ENCODE results near the gene COL25A1.

The COL25A1 gene

DNA sequence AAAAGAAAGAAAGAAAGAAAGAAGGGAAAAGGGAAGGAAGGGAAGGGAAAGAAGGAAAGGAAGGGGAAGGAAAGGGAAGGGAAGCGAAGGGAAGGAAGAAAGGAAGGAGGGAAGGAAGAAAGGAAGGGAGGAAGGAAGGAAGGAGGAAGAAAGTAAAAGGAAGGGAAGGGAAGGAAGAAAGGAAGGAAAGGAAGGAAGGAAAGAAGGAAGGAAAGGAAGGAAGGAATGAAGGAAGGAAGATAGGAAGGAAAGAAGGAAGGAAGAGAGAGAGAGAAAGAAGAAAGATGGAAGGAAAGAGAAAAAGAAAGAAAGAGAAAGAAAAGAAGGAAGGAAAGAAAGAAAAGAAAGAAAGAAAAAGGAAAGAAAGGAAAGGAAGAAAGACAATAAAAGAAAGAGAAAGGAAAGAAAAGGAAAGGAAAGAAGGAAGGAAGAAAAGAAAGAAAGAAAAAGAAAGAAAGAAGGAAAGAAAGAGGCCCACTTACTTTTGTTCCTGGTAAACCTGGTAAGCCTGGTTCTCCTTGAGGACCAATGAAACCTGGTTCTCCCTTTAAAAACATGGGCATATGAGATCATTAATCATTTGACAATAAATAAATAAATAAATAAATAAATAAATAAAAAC lies 433.7 kb downstream of the COL25A1 start:
- DNase-seq (ENCODE audit: low read depth), result no peak
- no peak for TF ChIP-seq CTCF (conservative IDR thresholded peaks at IDR 0.05; ENCODE audit: control insufficient read depth, insufficient read depth, low read depth, low read length)

DNA sequence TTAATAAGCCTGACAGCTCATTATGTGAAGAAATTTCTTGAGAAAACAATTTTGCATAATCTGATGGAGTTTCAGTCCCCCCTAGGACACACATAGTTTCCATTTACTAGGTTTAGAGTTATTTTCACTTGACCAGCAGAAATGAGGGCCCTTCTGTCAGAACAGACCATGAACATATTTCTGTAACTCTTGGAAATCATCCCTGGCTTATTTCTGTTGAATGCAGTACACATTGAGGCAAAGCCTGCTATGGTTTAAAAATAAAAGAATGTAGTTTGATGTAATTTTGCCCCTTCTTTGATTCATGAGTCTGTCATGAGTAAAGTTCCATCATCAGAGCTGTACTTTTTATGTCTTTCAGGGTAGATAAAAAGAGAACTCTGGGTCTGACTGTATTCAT lies 435.0 kb downstream of the COL25A1 start:
- no peak for DNase-seq (ENCODE audit: low read depth)
- TF ChIP-seq CTCF (conservative IDR thresholded peaks at IDR 0.05; ENCODE audit: control insufficient read depth, insufficient read depth, low read depth, low read length), result no peak
- H3K4me3 ChIP-seq (ENCODE audit: control insufficient read depth, low read depth, low read length), result no peak overlapping the region

More for the DNA sequence above, 433.7 kb downstream of the COL25A1 start:
- H3K4me3 ChIP-seq (ENCODE audit: control insufficient read depth, low read depth, low read length), result no peak overlapping the region

DNA sequence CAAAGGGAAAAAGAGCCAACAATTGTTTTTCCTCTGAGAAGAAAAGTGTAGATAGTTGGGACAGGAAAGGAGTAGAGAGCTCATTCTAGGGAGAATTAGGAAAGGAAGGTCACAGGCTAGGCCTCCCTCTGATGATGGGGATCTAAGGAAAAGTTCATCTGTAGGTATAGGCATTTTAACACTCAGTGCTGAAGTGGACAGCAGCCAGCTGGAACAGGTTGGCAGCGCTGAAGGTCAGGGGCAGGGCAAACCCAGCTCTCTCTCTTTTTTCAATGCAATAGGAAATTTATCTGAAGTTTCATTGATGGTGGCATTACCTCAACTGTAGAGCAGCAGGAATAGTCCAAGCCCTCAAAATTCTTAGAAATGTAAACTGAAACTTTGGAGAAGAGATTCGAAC lies 441.1 kb downstream of the COL25A1 start:
- DNase-seq (ENCODE audit: low read depth), result peak; percentile 16
- no peak overlapping the region for H3K4me3 ChIP-seq (ENCODE audit: control insufficient read depth, low read depth, low read length)
- TF ChIP-seq CTCF (conservative IDR thresholded peaks at IDR 0.05; ENCODE audit: control insufficient read depth, insufficient read depth, low read depth, low read length), result no peak

GRCh38 chr4:108854786-108855185 lies 447.7 kb downstream of the COL25A1 start:
- TF ChIP-seq CTCF (conservative IDR thresholded peaks at IDR 0.05; ENCODE audit: control insufficient read depth, insufficient read depth, low read depth, low read length), result no peak

GRCh38 chr4:108852691-108853090 lies 449.8 kb downstream of the COL25A1 start:
- no peak overlapping the region for H3K4me3 ChIP-seq (ENCODE audit: control insufficient read depth, low read depth, low read length)
- no peak for DNase-seq (ENCODE audit: low read depth)
- no peak for TF ChIP-seq CTCF (conservative IDR thresholded peaks at IDR 0.05; ENCODE audit: control insufficient read depth, insufficient read depth, low read depth, low read length)

More at GRCh38 chr4:108854786-108855185, 447.7 kb downstream of the COL25A1 start:
- no peak for DNase-seq (ENCODE audit: low read depth)
- H3K4me3 ChIP-seq (ENCODE audit: control insufficient read depth, low read depth, low read length), result no peak overlapping the region

DNA sequence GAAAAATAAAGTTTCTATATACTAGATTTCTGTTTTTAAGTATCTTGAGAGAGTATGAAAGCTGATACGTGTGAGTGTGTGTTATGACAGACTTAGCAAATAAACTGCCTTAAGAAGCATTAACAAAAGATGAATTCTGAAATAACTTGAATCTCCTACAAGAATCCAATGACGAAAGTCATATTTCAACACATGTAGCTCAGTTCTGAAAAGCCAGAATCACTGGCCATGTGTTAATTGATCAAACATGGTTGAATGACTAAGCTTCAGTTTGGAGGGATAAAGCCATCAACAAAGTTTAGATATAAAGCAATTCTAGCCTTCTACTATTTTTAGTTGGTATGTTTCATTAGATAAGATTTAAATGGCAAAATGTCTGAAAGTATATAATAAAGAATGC lies 451.1 kb downstream of the COL25A1 start:
- no peak for TF ChIP-seq CTCF (conservative IDR thresholded peaks at IDR 0.05; ENCODE audit: control insufficient read depth, insufficient read depth, low read depth, low read length)
- H3K4me3 ChIP-seq (ENCODE audit: control insufficient read depth, low read depth, low read length), result no peak overlapping the region
- DNase-seq (ENCODE audit: low read depth), result peak; percentile 76

DNA sequence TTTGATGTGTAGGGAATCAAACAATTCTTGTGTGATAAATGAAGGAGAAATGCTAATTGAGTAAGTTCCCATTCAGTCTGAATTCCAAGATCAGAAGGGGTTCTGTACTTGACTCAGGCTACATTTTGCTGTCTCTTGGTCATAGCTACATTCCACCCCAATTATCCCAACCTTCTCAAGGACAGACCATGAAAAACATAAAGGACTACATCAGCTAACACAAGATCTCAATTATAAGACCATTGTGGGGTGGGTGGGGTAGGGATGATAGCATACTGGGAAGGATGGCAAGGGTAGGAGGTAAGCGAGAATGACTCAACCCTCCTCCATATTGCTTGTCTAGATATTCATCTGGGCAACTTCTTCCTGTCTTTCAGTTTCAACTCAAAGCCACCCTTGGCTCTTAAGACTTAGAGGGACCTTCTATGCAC lies 452.2 kb downstream of the COL25A1 start:
- TF ChIP-seq CTCF (conservative IDR thresholded peaks at IDR 0.05; ENCODE audit: control insufficient read depth, insufficient read depth, low read depth, low read length), result no peak
- no peak overlapping the region for H3K4me3 ChIP-seq (ENCODE audit: control insufficient read depth, low read depth, low read length)
- peak; percentile 40 for DNase-seq (ENCODE audit: low read depth)

All from fibroblast of mammary gland (primary cell).